Effector memory CD8-positive, alpha-beta T cell (primary cell): ENCODE results near the gene AP2A2.
A peak's percentile ranks its signal among the peaks of the same experiment; 100 is the strongest.
"Not testable (repeated sequence)": the region's sequence is repeated elsewhere in the genome, so short reads cannot be mapped to it uniquely, and the experiment has no call there.

Experiments
- ATAC-seq: fragments of 150-1000 bp; cut with Tn5 transposase; replicated peaks from 2 replicates; pipeline ENCODE4 v1.10.0; 2021; ENCODE audit warnings: mild to moderate bottlenecking, moderate library complexity
- DNase-seq, 3 experiments: peaks; one replicate each; pipeline ENCODE4 v3.0.0; 2021
- H3K27ac Mint-ChIP-seq, 2 donors: one replicate each; pipeline ENCODE4 v1.8.0; 2022; ENCODE audit warnings: mild to moderate bottlenecking in 2 of 2, mixed read lengths in 2 of 2, moderate library complexity in 2 of 2
- H3K27me3 Mint-ChIP-seq, 2 donors: one replicate each; pipeline ENCODE4 v1.8.0; 2022; ENCODE audit warnings: mixed read lengths in 2 of 2
- H3K36me3 Mint-ChIP-seq: one replicate; pipeline ENCODE4 v1.8.0; 2022; ENCODE audit warnings: mild to moderate bottlenecking, moderate library complexity, mixed read lengths; ENCODE audit not compliant: insufficient read depth
- H3K4me1 Mint-ChIP-seq, 2 donors: one replicate each; pipeline ENCODE4 v1.8.0; 2022; ENCODE audit warnings: low read depth in 2 of 2, mixed read lengths in 2 of 2
- H3K4me3 Mint-ChIP-seq, 2 donors: one replicate each; pipeline ENCODE4 v1.8.0; 2022; ENCODE audit warnings: mild to moderate bottlenecking in 2 of 2, mixed read lengths in 2 of 2, moderate library complexity in 2 of 2
- H3K9me3 Mint-ChIP-seq, 2 donors: one replicate each; pipeline ENCODE4 v1.8.0; 2022; ENCODE audit warnings: mixed read lengths in 2 of 2

Gene AP2A2

GRCh38 chr11:1010551-1011319 is 85.1 kb downstream of the AP2A2 start:
- H3K27me3 Mint-ChIP-seq: no peaks in the 10 kb centered on the region
- peaks cover 23% of the 10 kb centered on the region for H3K36me3 Mint-ChIP-seq
- no peak for DNase-seq
- no peak for ATAC-seq
- H3K4me1 Mint-ChIP-seq: peaks cover 0 to 6% of the 10 kb centered on the region in 2 donors
- H3K9me3 Mint-ChIP-seq: no peaks in the 10 kb centered on the region
- H3K27ac Mint-ChIP-seq: peak overlapping the region in 1 of 2 donors; percentile 41
- H3K4me3 Mint-ChIP-seq: no peak overlapping the region

- H3K27me3 Mint-ChIP-seq: no peaks in the 10 kb centered on the region
- ATAC-seq (no peak), DNase-seq (no peak)
- no peak overlapping the region for H3K4me3 Mint-ChIP-seq
- no peak overlapping the region for H3K27ac Mint-ChIP-seq
- peaks cover 4 to 9% of the 10 kb centered on the region in 2 donors for H3K4me1 Mint-ChIP-seq
- H3K9me3 Mint-ChIP-seq: no peaks in the 10 kb centered on the region
- H3K36me3 Mint-ChIP-seq: peaks cover 19% of the 10 kb centered on the region
Measured at GRCh38 chr11:1011320-1011698, 85.6 kb downstream of the AP2A2 start.

GRCh38 chr11:1012291-1012690 is 86.6 kb downstream of the AP2A2 start:
- Mint-ChIP-seq H3K27ac (no peak overlapping the region), H3K9me3 (peaks cover 6 to 9% of the 10 kb centered on the region in 2 donors), H3K27me3 (no peaks in the 10 kb centered on the region), H3K4me3 (no peak overlapping the region), H3K36me3 (peaks cover 17% of the 10 kb centered on the region), H3K4me1 (peaks cover 14 to 18% of the 10 kb centered on the region in 2 donors)
- ATAC-seq (no peak), DNase-seq (no peak)

GRCh38 chr11:1012740-1013630 is 87.3 kb downstream of the AP2A2 start:
- Mint-ChIP-seq H3K4me1 (peaks cover 21 to 25% of the 10 kb centered on the region in 2 donors), H3K36me3 (peaks cover 10% of the 10 kb centered on the region), H3K4me3 (no peak overlapping the region), H3K27me3 (no peaks in the 10 kb centered on the region), H3K9me3 (peaks cover 11 to 15% of the 10 kb centered on the region in 2 donors), H3K27ac (no peak overlapping the region)
- DNase-seq (no peak), ATAC-seq (no peak)

- Mint-ChIP-seq H3K4me1 (peaks cover 27 to 29% of the 10 kb centered on the region in 2 donors), H3K4me3 (no peak overlapping the region), H3K27ac (no peak overlapping the region), H3K9me3 (peaks cover 11 to 15% of the 10 kb centered on the region in 2 donors), H3K36me3 (peaks cover 7% of the 10 kb centered on the region), H3K27me3 (no peaks in the 10 kb centered on the region)
- ATAC-seq: no peak
- DNase-seq: no peak
Measured at GRCh38 chr11:1013631-1013935, 87.9 kb downstream of the AP2A2 start.

GRCh38 chr11:1014276-1014675 is 88.6 kb downstream of the AP2A2 start:
- Mint-ChIP-seq H3K4me1 (peaks cover 27 to 29% of the 10 kb centered on the region in 2 donors), H3K27ac (no peak overlapping the region), H3K4me3 (no peak overlapping the region), H3K9me3 (peaks cover 11 to 15% of the 10 kb centered on the region in 2 donors), H3K36me3 (peaks cover 6% of the 10 kb centered on the region), H3K27me3 (no peaks in the 10 kb centered on the region)
- ATAC-seq (no peak), DNase-seq (no peak)

- no peaks in the 10 kb centered on the region for H3K27me3 Mint-ChIP-seq
- H3K27ac Mint-ChIP-seq: no peak overlapping the region
- ATAC-seq: no peak
- H3K9me3 Mint-ChIP-seq: peaks cover 11 to 15% of the 10 kb centered on the region in 2 donors
- DNase-seq: no peak
- H3K36me3 Mint-ChIP-seq: peaks cover 6% of the 10 kb centered on the region
- H3K4me1 Mint-ChIP-seq: peaks cover 27 to 29% of the 10 kb centered on the region in 2 donors
- no peak overlapping the region for H3K4me3 Mint-ChIP-seq
Measured at GRCh38 chr11:1015064-1015463, 89.4 kb downstream of the AP2A2 start.

- Mint-ChIP-seq H3K4me1 (peaks cover 26 to 27% of the 10 kb centered on the region in 2 donors), H3K4me3 (no peak overlapping the region), H3K27me3 (no peaks in the 10 kb centered on the region), H3K36me3 (peaks cover 2% of the 10 kb centered on the region), H3K9me3 (peaks cover 11 to 15% of the 10 kb centered on the region in 2 donors), H3K27ac (no peak overlapping the region)
- ATAC-seq (no peak), DNase-seq (no peak)
Measured at GRCh38 chr11:1015826-1016545, 90.3 kb downstream of the AP2A2 start.

GRCh38 chr11:1016610-1017126 is 91.0 kb downstream of the AP2A2 start:
- not testable (repeated sequence) for H3K27me3 Mint-ChIP-seq, DNase-seq, H3K36me3 Mint-ChIP-seq
- H3K9me3 Mint-ChIP-seq: peaks cover 11 to 15% of the 10 kb centered on the region in 2 donors
- peaks cover 26 to 27% of the 10 kb centered on the region in 2 donors for H3K4me1 Mint-ChIP-seq
- peak; percentile 29 for ATAC-seq
- peak overlapping the region in 1 of 2 donors; percentile 1 for H3K4me3 Mint-ChIP-seq
- peak overlapping the region; percentile 0 for H3K27ac Mint-ChIP-seq

- ATAC-seq (no peak), DNase-seq (no peak)
- no peaks in the 10 kb centered on the region for H3K27me3 Mint-ChIP-seq
- peaks cover 26 to 27% of the 10 kb centered on the region in 2 donors for H3K4me1 Mint-ChIP-seq
- H3K27ac Mint-ChIP-seq: peak overlapping the region; percentile 0
- H3K4me3 Mint-ChIP-seq: peak overlapping the region in 1 of 2 donors; percentile 1
- H3K9me3 Mint-ChIP-seq: peaks cover 11 to 15% of the 10 kb centered on the region in 2 donors
- H3K36me3 Mint-ChIP-seq: peaks cover 2% of the 10 kb centered on the region
Measured at GRCh38 chr11:1017269-1018005, 91.8 kb downstream of the AP2A2 start.

GRCh38 chr11:1018091-1018490 is 92.4 kb downstream of the AP2A2 start:
- Mint-ChIP-seq H3K4me3 (peak overlapping the region in 1 of 2 donors; percentile 10), H3K27me3 (no peaks in the 10 kb centered on the region), H3K27ac (peak overlapping the region in 1 of 2 donors; percentile 0), H3K36me3 (peaks cover 2% of the 10 kb centered on the region), H3K4me1 (peaks cover 27% of the 10 kb centered on the region in 2 donors), H3K9me3 (peaks cover 11 to 15% of the 10 kb centered on the region in 2 donors)
- DNase-seq (no peak), ATAC-seq (no peak)

GRCh38 chr11:1019321-1019910 is 93.7 kb downstream of the AP2A2 start:
- H3K4me3 Mint-ChIP-seq: no peak overlapping the region
- no peaks in the 10 kb centered on the region for H3K27me3 Mint-ChIP-seq
- H3K27ac Mint-ChIP-seq: no peak overlapping the region
- DNase-seq (no peak), ATAC-seq (no peak)
- H3K4me1 Mint-ChIP-seq: peaks cover 27 to 28% of the 10 kb centered on the region in 2 donors
- H3K9me3 Mint-ChIP-seq: peaks cover 11 to 15% of the 10 kb centered on the region in 2 donors
- H3K36me3 Mint-ChIP-seq: peaks cover 2% of the 10 kb centered on the region
